GM19455 (cell line): ENCODE measurements around the gene AOPEP.

Experiments used
- ATAC-seq: cut with Tn5 transposase; IDR thresholded peaks from one replicate; pipeline ENCODE4 v1.9.1; 2021; ENCODE audit not compliant: unreplicated experiment

The AOPEP gene

DNA sequence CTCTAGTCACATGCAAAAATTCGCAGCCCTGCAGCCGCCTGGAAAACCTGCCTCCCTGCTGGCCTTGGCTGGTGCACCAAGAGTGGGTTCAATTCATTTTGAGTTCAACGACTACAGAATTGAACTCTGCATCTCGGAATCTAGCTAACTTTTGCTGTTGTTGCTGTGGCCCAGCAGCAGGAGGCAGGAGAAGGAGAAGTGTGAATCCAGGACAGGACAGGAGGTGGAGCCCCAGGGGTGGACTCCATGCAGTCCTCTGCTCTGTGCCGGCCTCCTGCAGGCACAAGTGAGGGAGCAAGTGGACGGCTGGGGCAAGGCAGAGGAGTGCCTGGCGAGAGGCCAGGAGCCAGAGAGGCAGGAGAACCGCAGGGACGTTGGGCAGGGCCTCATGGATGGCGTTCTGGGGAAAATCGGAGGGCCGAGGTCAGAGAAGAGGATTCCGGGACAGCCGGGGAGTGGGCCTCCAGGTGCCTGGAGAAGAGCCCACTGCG is 376.8 kb downstream of the AOPEP start:
- ATAC-seq = no peak

DNA sequence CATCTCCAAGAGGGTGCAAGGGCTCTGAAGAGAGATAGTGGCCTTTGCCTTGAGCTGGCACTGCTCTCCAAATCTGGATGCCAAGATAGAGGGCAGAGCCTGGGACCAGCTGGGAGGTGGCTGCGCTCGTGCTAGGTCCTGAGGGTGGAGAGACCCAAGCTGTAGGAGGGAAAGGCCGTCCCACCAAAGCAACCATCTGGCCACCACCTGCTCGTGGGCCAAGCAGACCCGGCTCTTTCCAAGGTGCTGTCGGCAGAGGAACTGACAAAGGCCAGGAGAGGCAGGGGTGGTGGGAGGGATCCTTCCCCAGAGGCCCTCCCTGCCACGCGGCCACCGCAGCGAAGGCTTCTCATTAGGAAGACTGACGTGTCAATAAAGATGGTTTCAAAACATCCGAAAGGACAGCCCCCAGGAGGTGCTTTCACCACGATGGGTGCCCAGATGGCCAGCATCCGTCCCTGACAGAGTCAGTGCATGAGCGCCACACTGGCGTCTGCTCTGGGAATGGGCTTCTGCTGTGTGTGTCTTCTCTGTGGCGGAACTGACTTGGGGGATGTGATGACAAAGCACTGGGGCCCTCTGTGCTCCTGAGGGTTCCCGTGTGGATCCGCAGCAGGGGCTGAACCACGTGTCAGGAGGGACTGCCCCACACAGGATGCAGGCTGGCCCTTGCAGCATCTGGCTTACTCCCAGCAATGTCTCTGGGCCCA is 377.5 kb downstream of the AOPEP start:
- ATAC-seq = no peak

DNA sequence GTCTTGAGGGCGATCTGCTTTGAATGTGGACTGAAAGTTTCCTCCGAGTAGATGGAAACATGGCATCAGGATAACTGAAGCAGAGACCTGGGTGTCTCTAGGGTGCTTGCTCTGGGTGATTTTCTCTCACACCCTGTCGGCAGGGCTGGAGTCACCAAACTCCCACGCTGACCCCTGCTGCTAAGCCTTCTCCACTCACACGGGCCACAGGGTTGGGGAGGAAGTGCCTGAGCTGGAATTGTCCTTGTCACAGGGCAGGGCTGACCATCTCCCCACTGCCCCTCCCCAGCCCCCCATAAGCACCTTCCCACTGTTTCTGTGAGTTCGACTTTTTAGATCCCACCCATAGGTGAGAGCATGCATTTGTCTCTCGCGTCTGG is 378.1 kb downstream of the AOPEP start:
- no peak for ATAC-seq

DNA sequence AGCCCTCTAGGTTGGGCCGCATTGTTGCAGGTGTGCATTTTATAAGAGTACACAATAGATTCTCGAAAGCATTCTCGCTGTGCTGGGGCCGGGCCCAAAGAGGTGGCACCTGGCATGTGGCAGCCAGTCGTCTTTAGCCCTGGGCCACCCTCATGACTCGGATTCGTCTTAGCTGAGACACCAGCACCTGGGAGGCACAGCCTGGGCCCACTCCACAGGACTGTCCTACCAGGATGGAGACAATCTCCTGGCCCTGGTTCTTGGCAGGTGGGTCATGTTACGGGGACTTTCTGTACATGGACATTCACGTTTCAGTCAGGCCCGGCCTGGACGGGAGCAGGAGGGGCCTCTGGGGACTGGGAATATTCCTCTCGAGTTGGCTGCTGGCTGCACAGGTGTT is 378.5 kb downstream of the AOPEP start:
- no peak for ATAC-seq

DNA sequence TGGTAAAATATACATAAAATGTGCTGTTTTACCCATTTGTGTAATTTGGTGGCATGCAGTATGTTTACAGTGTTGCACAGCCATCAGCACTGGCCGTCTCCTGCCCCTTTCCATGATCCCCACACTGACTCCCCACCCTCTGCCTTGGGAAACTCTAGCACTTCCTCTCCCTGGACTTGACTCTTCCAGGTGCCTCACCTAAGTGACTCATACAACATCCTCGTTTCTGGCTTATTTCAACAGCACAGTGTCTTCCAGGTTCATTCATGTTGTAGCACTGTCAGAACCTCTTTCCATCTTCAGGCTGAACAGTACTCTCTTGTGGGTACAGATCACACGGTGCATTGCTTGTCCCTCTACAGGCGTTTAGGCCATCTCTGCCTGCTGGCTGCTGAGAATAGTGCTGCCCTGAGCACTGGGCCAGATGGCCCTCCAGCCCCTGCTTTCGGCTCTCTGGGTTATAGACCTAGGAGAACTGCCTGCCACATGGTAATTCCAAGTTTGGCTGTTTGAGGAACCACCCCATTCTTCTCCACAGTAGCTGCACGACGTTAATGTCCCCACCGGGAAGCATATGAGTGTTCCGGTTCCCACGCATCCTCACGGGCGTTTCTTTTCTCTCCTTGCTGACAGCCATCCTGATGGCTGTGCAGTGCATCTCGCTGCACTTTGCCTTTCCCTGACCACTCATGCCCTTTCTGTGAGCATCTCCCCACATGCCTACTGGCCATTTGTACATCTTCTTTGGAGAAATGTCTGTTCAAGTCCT is 379.2 kb downstream of the AOPEP start:
- ATAC-seq = no peak

DNA sequence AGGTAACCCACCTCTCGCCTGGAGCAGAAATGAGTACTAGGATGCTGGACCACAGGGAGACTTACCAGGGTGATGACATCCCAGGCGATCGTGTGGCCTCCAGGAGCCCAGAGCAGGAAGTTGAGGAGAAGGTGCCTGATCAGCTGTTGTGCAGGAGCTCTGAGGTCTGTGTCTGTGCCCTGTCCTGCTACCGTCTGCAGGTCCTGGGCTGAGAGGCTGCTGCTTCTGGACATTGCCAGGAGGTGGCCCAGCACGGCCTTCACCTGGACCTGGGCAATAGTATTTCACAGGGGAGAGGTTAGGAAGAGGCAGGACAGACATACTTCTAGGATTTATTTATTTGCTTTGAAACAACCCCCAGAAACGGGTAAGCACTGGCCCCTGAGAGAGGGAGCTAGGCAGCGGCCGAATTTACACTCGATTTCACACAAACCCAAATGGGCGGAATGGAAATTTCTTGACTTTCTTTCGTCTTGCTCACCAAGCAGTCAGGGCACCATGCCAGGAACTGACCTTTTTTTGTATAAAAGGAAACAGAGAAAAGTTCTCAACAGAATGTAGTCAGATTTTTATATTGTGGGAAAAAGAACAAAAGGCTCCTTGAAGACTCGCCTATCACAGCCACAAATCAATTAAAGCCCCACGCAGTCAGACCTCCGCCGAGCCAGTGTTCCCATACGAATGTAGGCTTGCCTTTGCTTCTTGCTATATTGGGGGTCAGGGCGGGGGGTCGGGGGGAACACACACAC is 380.7 kb downstream of the AOPEP start:
- no peak for ATAC-seq

DNA sequence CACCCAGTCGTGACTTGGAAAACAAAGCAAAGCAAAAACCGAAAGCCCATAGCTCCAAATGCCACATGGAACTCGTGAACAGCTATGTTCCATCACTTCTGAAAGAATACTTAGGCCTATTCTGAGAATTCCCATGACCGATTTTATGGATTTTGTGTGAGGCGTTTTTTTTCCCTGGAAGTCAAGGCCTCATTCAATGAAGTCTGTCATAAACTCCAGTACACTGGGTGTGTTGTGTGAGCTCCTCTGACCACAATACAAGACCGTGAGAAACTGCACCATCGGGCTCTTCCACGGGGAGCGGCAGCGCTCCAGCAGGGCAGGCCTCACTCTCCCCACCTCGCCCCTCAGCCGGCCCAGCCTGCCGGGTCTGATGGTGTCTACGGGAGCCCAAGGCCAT is 381.5 kb downstream of the AOPEP start:
- no peak for ATAC-seq

DNA sequence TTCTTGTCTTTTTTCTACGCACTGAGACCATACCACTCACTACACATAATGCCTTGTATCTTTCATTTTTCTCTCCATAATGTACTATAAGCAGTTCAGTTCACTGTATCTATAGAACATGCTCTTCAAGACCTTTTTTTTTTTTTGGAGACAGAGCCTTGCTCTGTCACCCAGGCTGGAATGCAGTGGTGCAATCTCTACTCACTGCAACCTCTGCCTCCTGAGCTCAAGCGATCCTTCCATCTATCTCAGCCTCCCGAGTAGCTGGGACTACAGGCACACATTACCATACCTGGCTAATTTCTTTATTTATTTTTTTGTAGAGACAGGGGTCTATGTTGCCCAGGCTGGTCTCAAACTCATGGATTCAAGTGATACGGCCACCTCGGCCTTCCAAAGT is 382.3 kb downstream of the AOPEP start:
- no peak for ATAC-seq

DNA sequence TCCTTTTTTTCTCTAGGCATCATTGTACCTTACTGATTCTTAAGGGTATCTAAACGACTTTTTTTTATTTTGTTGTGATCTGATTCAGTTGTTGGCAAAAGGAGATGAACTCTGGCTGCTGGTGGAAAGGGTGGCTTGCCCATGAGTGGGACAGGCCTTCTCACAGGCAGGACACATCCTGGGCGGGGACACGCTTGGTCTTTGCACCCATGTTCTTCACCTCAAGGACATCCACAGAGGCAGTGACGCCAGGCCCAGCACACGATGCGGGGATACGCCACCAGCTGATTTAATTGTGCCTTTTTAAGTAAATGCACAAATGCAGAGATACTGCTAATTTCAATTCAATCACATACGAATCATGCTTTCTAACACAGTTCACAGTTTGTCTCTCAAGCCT is 383.0 kb downstream of the AOPEP start:
- no peak for ATAC-seq

DNA sequence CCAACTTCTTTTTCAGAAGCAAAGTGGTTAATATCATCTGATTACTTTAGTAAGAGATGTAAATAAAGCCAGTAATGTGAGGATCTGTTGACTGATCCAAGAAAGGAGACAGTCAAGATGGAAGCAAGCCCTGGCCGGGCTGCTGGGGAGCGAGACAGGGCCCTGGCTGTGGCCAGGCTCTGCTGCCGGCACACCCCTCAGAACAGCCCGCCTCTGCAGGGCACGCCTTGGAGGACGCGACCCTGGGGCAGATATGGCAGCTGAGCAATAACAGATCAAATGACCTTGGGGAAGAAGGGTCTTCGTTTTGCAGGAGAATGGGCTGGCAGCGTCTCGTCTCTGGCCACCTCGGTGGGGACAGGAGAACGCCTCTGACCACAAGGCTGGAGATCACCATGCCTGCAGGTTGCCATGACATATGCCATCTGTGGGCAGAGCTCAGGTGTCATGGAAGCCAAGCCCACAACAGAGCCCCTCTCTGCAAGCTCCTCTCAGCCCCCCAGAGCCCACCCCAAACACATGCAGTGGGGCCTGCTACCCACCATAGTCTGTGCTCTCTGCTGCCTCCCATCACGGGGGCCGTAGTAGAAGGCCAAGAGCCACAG is 384.5 kb downstream of the AOPEP start:
- ATAC-seq = no peak

DNA sequence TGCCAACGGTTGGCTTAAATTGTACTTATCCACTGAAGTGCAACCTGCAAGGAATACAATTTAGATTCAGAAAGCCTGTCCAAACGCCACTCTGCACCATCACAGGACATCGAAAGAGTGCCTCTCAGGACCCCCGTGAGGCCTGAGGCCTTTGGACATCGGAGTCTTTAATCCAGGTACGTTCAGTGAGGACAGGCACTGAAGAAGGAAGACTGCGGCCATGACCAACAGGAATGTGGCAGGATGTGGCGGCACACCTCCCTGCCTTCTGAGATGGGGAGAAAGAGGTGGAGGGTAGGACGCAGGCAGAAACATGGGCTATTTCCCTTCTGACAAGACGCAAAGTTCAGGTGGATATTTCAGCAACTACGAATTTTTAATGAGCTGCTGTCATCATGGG is 385.2 kb downstream of the AOPEP start:
- no peak for ATAC-seq

DNA sequence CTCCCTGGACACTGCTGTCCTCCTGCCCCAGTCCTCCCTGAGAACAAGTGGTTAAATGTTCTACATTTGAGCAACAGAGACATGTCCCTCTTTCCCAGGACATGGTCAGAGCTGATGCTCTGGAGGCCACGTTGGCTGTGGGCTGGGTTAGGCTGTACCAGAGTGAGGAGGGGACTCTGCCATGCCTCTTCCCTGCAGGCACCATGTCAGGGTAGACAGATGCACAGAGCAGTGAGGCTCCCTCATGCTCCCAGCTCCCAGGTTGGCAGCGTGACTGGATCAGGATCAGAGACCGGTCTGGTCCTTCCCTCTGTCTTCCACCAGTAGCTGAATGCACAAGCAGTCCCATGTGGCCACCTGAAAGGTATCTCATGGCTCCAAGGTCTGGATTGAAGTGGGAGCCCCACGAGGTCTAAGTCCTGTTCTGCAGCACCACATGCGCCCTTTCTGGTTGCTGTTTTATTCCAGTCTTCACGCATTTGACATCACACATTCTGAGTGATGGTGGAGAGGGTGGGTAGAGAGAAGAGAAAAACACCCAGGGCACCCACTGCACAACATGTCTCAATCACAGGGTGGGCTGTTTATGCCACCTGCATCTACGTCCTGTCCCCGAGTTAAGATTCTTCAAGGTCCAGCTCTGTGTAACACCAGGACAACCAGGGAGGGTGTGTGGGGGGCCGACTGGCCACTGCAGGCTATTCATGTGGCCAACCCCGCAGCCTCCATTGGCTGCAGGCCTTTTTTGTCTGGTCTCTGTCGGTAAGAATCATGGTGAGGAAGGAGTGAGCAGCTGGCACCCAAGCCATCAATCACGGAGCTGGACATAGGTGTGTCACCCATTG is 386.2 kb downstream of the AOPEP start:
- ATAC-seq = no peak

DNA sequence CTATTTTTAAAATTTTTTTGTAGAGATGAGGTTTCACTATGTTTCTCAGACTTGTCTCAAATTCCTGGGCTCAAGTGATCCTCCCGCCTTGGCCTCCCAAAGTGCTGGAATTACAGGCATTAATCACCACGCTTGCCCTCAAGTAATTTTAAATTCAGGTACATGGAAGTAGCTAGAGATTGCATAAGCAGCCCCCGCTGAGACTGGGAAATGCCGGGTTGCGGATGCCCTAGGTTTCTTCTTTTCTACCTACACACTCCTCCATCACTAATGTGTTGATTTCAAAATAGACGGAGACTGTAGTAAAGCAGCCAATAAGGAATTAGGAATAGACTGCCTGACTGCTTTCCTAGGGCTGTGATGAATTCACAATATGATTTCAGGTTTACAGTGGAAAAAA is 388.6 kb downstream of the AOPEP start:
- no peak for ATAC-seq

DNA sequence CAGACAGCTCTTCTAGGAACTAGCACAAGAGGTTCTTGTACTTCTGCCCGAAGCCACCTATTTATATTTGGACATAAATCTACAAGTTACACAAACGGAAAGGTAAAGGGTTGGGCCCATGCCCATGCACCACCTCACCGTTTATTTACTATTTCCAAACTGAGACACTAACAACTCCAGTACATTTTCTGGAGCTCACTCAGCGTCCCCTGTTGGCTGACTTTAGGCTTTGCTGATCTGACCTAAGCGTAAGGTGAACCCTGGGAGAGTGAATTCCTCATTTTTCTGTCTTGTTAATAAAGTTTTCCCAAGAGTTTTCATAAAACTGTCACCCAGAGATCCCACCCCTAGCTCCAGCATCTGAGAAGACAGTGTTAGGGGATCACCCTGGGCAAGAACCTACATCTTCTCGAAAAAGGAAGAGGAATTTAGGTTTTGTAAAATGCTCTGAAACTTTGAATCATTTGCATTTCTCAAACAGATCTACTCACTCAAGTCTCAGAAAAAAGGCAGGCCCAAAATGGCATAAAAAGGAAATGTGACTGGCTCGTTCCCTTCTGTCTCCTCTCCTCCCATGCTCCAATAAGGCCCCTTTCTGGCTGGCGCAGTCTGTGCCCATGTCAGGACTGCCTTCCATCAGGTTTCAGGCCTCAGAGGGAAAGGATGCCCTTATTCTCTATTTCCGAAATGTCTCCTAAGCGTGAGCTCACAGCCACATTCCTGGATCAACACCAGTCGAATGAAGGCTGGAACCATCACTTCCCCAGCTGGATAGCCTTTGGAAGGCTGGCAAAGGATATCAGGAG is 389.7 kb downstream of the AOPEP start:
- ATAC-seq = no peak

DNA sequence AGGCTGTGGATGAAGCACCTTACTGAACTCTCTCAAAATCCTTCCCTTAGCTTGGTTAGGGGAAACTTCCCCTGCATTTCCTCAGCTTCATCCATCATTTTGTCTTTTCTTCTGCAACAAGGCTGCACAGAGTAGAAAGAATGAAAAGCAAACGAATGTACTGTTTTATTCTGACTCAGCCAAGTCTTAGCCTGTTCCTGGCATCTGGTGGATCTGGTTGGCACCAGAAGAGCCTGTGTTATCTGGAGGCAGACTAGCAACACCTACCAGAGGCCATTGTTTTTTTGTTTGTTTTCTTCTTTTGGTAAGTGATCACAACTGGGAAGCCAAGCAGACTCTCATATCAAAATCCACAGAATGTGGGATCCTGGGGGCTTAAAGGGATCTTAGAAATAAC is 390.3 kb downstream of the AOPEP start:
- ATAC-seq = no peak

DNA sequence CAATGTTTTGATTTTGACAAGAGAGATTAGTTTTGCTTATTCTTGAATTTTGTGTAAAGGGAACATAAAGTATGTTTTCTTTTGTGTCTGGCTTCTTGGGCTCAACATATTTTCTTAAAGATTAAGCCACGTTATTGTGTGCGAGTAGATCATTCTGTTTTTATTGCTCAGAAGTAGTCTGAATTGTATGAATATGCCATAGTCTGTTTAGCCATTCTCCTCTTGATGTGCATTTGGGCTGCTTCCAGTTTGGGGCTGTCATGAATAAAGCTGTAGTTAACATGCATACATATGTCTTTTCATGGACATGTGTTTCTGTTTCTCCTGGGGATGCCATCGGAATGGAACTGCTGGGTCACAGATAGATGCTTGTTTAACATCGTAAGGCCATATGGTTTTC is 392.1 kb downstream of the AOPEP start:
- ATAC-seq = no peak

DNA sequence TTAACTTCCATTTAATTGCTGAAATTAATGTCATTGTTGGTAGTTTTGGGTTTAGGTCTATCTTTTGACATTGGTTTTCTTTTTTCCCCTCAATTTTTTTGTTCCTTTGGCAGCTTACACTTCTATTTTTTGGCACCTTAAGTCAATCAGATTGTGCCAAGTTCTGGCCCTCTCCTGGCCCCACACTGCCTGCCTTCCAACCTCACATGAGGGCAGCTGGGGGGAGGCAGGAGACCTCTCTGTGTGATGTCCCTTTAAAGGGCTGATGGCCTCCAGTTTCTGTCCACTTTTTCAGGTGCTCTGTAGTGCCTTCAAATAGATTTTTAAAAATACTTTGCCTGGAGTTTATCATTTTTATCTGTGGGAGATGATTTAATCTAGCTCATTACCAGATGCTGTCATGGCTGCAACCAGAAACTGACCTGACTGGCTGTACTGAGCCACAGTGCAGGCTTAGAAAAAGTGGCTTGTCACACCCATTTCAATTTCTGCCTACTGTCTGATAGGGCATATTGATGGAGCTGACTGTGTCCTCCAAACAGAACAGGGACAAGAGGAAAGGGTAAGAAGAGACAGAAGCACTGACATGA is 394.4 kb downstream of the AOPEP start:
- no peak for ATAC-seq

DNA sequence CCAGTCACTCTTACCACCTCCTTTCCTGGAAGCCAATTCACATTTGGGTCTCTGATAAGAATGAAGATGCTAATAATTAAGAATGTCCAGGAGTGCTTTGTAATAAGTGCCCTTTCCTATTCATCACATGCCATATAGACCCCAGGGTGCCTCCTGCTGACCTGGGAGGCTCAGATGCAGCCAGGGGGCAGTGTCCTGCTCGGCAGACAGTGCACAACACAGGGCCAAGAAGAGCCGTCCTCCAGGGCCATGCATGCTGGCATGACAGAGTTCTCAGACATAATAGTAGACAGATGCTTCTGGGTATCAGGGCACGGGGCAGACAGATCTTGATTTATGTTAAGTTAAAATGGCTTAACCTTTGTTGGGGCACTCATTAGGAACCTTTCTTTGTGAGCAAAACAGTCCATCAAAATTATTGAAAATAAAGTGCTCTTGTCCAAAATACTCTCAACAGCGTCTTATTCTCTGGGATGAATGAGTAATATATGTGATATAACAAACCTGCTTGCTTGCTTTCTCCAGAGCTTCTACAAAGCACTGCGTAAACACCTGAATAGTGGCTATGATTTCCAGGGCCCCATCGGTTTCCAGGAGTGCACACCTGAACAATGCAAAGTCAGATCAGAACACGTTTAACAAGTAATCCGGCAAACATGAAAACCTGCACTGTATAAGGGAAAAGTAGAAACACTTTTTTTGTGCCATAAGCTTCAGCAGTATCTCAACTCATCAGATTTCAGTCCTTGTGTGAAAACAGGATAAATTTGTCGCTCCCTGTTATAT is 398.3 kb downstream of the AOPEP start:
- ATAC-seq = no peak

DNA sequence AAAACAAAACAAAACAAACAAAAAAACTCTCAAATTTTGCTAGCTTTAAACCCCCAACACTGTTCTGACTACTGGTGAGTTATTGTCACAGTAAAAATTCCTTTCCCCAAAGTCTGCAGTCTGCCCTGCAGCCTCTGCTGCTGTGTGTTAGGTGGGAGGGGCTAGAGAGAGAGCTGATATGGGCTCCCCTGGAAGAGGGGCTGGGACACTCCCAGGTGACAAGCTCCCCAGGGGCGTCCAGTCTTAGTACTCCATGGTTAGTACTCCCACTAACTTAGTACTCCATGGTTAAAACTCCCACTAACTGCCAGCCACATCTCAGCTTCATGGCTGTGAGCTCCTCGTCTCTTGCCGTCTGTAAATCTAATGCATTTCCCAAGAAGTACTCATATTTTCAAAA is 399.2 kb downstream of the AOPEP start:
- no peak for ATAC-seq
